PC-3 (cell line): ENCODE data around the gene SEMA4F. TPM values are rescaled to one million over a fixed set of nuclear protein-coding genes. Genes with fewer than 3 reads are reported as not detected.

ENCODE experiments used
- ATAC-seq: fragments of 200-7000 bp; cut with Tn5 transposase; 2 replicates; pipeline ENCODE4 v1.9.1; 2020; ENCODE audit warnings: mild to moderate bottlenecking, moderate library complexity
- BruUV-seq: library from RNA; stranded (reverse); fragments of 400-500 nt; replicated peaks from 2 replicates; lab custom pipeline; 2021; lab: Mats Ljungman, UMichigan
- CTCF ChIA-PET: fragments of 300-600 bp; sonication (Branson Sonifier 250); formaldehyde crosslinking; loops from one replicate; lab custom pipeline; 2022; ENCODE audit warnings: antibody characterized with exemption; lab: Charles Lee
- POLR2A ChIA-PET: fragments of 300-600 bp; sonication (Branson Sonifier 250); formaldehyde crosslinking; loops from one replicate; lab custom pipeline; 2022; ENCODE audit warnings: antibody characterized with exemption; ENCODE audit not compliant: unreplicated experiment; lab: Charles Lee
- DNase-seq: peaks from one replicate; pipeline ENCODE4 v3.0.0-alpha.2; 2015
- H2AFZ ChIP-seq: fragments of 300-600 bp; sonication (generic); 2 replicates; pipeline ENCODE4 v1.6.0; 2016; ENCODE audit warnings: antibody characterized with exemption, low read length
- H3F3A ChIP-seq: fragments of 300-600 bp; sonication (generic); one replicate; pipeline ENCODE4 v1.6.0; 2017; ENCODE audit warnings: antibody characterized with exemption, low read length, control low read depth, mild to moderate bottlenecking; ENCODE audit not compliant: unreplicated experiment
- H3K27ac ChIP-seq: fragments of 300-600 bp; sonication (generic); 2 replicates; pipeline ENCODE4 v1.5.1; 2016; ENCODE audit warnings: mild to moderate bottlenecking, low read length
- H3K27me3 ChIP-seq: fragments of 300-600 bp; sonication (generic); 2 replicates; pipeline ENCODE4 v1.6.1; 2016; ENCODE audit warnings: low read length, mixed read lengths
- H3K36me3 ChIP-seq: fragments of 300-600 bp; sonication (generic); 2 replicates; pipeline ENCODE4 v1.6.1; 2016; ENCODE audit warnings: low read depth, mixed run types, low read length, mixed read lengths
- H3K4me1 ChIP-seq: fragments of 300-600 bp; sonication (generic); 2 replicates; pipeline ENCODE4 v1.5.1; 2016; ENCODE audit warnings: low read length; ENCODE audit not compliant: insufficient read depth
- H3K4me2 ChIP-seq: fragments of 300-600 bp; sonication (generic); 2 replicates; pipeline ENCODE4 v1.6.0; 2016; ENCODE audit warnings: low read length
- H3K4me3 ChIP-seq: fragments of 300-600 bp; sonication (generic); 2 replicates; pipeline ENCODE4 v1.5.1; 2016; ENCODE audit warnings: mild to moderate bottlenecking, low read length, mixed read lengths
- H3K79me2 ChIP-seq: fragments of 300-600 bp; sonication (generic); 2 replicates; pipeline ENCODE4 v1.6.1; 2017; ENCODE audit warnings: low read length, mixed read lengths
- H3K9ac ChIP-seq: fragments of 300-600 bp; sonication (generic); 2 replicates; pipeline ENCODE4 v1.6.0; 2016; ENCODE audit warnings: mild to moderate bottlenecking, low read length
- H3K9me2 ChIP-seq: fragments of 300-600 bp; sonication (generic); replicated peaks from 2 replicates; pipeline ENCODE4 v1.6.1; 2016; ENCODE audit warnings: mixed run types, low read length, mixed read lengths
- H3K9me3 ChIP-seq: fragments of 300-600 bp; sonication (generic); 2 replicates; pipeline ENCODE4 v1.6.1; 2016; ENCODE audit warnings: low read length, mixed read lengths
- H4K20me1 ChIP-seq: fragments of 300-600 bp; sonication (generic); 2 replicates; pipeline ENCODE4 v1.6.1; 2016; ENCODE audit warnings: low read length, mixed read lengths
- EZH2 ChIP-seq: fragments of 300-600 bp; sonication (generic); IDR thresholded peaks from one replicate; pipeline ENCODE4 v1.6.1; 2017; ENCODE audit warnings: antibody characterized with exemption, mild to moderate bottlenecking, low read length; ENCODE audit not compliant: unreplicated experiment
- EZH2phosphoT487 ChIP-seq: fragments of 300-600 bp; sonication (generic); IDR thresholded peaks from 2 replicates; pipeline ENCODE4 v1.6.1; 2018; ENCODE audit warnings: mild to moderate bottlenecking, antibody characterized with exemption, low read length, borderline replicate concordance
- intact Hi-C: fragments of 100-400 bp; cut with micrococcal nuclease; formaldehyde crosslinking; loops from 2 replicates; pipeline ENCODE4 v1.9.0; 2023
- total RNA-seq: library from RNA; depleted of rRNA; stranded (reverse); fragments of >200 nt; gene quantifications from 2 replicates; pipeline ENCODE4 v1.2.3, GENCODE V29; 2014
- TF ChIP-seq, protein P1 (sequence below): fragments of 300-600 bp; sonication (generic); conservative IDR thresholded peaks from 2 replicates; pipeline ENCODE4 v1.5.1; 2017; ENCODE audit warnings: antibody characterized with exemption, low read depth, mild to moderate bottlenecking, low read length

Gene SEMA4F
- total RNA-seq, 1 experiment from 2014 or later: 13.9 TPM

DNA sequence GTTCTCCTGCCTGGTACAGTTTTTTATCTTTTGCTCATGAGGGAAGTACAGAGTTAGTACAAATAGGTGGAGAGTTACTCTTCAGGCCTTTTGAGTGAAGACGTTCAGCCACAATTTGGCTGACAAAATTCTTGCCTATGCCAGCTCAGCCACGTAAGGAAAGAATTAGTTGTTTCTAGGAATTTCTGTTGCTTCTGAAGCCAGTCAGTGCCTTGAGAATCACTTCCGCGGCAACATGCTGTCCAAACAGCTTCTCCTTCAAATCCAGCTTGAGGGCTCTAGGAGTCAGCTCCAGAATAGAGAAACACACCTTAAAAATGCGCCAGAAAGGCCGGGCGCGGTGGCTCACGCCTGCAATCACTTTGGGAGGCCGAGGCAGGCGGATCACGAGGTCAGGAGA lies 33.4 kb upstream of the SEMA4F start:
- CTCF ChIA-PET: no interaction called here

GRCh38 chr2:74625658-74626425 lies 28.2 kb upstream of the SEMA4F start:
- CTCF ChIA-PET: no interaction called here
- intact Hi-C loops: no loop called here

More for the DNA sequence above, 33.4 kb upstream of the SEMA4F start:
- Histone ChIP-seq H3K4me1 (no peaks in the 10 kb centered on the region), H3K4me3 (no peak overlapping the region), H3K4me2 (no peak overlapping the region), H3K9me2 (no peaks in the 10 kb centered on the region), H3F3A (no peaks in the 10 kb centered on the region), H3K9ac (no peak overlapping the region), H3K27ac (no peak overlapping the region), H3K36me3 (no peaks in the 10 kb centered on the region), H2AFZ (no peak overlapping the region), H3K9me3 (no peaks in the 10 kb centered on the region), H3K27me3 (peaks cover 18% of the 10 kb centered on the region; the same call in 1 of the 2 replicates), H4K20me1 (no peaks in the 10 kb centered on the region), H3K79me2 (no peaks in the 10 kb centered on the region)
- TF ChIP-seq EZH2phosphoT487: no peak
- TF ChIP-seq, protein P1, sequence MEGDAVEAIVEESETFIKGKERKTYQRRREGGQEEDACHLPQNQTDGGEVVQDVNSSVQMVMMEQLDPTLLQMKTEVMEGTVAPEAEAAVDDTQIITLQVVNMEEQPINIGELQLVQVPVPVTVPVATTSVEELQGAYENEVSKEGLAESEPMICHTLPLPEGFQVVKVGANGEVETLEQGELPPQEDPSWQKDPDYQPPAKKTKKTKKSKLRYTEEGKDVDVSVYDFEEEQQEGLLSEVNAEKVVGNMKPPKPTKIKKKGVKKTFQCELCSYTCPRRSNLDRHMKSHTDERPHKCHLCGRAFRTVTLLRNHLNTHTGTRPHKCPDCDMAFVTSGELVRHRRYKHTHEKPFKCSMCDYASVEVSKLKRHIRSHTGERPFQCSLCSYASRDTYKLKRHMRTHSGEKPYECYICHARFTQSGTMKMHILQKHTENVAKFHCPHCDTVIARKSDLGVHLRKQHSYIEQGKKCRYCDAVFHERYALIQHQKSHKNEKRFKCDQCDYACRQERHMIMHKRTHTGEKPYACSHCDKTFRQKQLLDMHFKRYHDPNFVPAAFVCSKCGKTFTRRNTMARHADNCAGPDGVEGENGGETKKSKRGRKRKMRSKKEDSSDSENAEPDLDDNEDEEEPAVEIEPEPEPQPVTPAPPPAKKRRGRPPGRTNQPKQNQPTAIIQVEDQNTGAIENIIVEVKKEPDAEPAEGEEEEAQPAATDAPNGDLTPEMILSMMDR: no peak
- TF ChIP-seq EZH2: no peak
- no TSS peak for BruUV-seq
- POLR2A ChIA-PET: no interaction called here
- DNase-seq (no peak), ATAC-seq (no peak)
- intact Hi-C loops: no loop called here

More at GRCh38 chr2:74625658-74626425, 28.2 kb upstream of the SEMA4F start:
- ATAC-seq: no peak
- H3K9ac ChIP-seq: no peak overlapping the region
- H3K27me3 ChIP-seq: no peaks in the 10 kb centered on the region
- no peaks in the 10 kb centered on the region for H3K79me2 ChIP-seq
- no peaks in the 10 kb centered on the region for H3F3A ChIP-seq
- H2AFZ ChIP-seq: peak overlapping the region; percentile 19; the same call in 1 of the 2 replicates
- H3K4me2 ChIP-seq: no peak overlapping the region
- no peak for DNase-seq
- no peaks in the 10 kb centered on the region for H3K9me2 ChIP-seq
- no peak overlapping the region for H3K27ac ChIP-seq
- TF ChIP-seq EZH2phosphoT487: no peak
- no peak for TF ChIP-seq EZH2
- TF ChIP-seq, protein P1: no peak
- H3K4me1 ChIP-seq: no peaks in the 10 kb centered on the region
- no peak overlapping the region for H3K4me3 ChIP-seq
- H3K9me3 ChIP-seq: no peaks in the 10 kb centered on the region
- POLR2A ChIA-PET: no interaction called here
- H4K20me1 ChIP-seq: no peaks in the 10 kb centered on the region
- H3K36me3 ChIP-seq: no peaks in the 10 kb centered on the region
- BruUV-seq: no TSS peak
